ENCODE data around the gene G6PC3.
"Not testable (repeated sequence)": the region's sequence is repeated elsewhere in the genome, so short reads cannot be mapped to it uniquely, and the experiment has no call there.

Gene G6PC3

DNA sequence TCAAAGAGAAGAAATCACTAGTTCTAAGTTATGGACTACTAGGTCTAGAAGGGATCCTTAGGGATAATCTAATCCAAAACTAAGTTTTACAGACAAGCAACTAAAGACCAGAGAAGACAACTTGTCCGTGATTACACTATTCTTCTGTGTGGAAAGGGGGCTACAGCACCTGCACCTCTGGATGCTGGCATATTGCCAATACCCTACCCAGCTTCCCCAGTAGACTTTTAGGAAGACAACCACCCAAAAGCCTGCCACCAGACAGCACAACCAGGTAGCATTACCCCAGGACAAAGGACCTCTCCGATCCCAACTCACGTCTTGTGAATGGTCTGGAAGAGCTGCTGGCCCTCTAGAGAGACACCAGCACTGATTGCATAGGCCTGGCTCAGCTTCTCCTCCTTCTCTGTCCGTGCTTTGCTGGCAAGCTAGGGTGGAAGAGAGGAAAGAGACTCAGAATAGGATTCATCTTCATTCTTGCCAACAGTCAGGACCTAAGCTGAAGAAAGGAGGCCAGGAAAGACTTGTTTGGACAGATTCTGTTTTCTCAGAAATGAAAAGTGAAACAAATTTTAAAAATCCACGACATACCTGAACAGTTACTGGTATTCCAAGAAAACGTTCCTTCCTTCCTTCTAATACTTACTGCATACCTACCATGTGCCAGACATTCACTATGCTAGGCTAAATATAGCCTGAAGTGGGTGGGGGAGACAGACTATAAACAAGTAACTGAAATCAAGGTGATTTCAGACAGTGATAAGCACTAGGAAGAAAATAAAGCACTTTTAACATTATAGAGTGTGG lies 30.5 kb upstream of the G6PC3 start:
- TF ChIP-seq CTCF (IDR thresholded peaks at IDR 0.05; ENCODE audit: low read depth, low read length) (no peak), MAX (IDR thresholded peaks at IDR 0.05; ENCODE audit: low read depth, low read length) (no peak), POLR2A (IDR thresholded peaks at IDR 0.05; ENCODE audit: extremely low read depth, insufficient read length) (no peak), MYC (IDR thresholded peaks at IDR 0.05; ENCODE audit: low read depth, low read length) (no peak)

GRCh38 chr17:44043272-44043696 lies 27.3 kb upstream of the G6PC3 start:
- no peak for DNase-seq (ENCODE audit: low read depth)
- H3K4me3 ChIP-seq (ENCODE audit: low read depth, low read length) = no peak overlapping the region
- TF ChIP-seq CTCF (IDR thresholded peaks at IDR 0.05; ENCODE audit: low read depth, low read length) = no peak
- no peak for TF ChIP-seq MYC (IDR thresholded peaks at IDR 0.05; ENCODE audit: low read depth, low read length)

More for the DNA sequence above, 30.5 kb upstream of the G6PC3 start:
- no peak for DNase-seq (ENCODE audit: low read depth)
- H3K4me3 ChIP-seq (ENCODE audit: low read depth, low read length) = no peak overlapping the region

GRCh38 chr17:44044071-44044470 lies 26.5 kb upstream of the G6PC3 start:
- no peak for DNase-seq (ENCODE audit: low read depth)
- TF ChIP-seq POLR2A (IDR thresholded peaks at IDR 0.05; ENCODE audit: extremely low read depth, insufficient read length) (no peak), CTCF (IDR thresholded peaks at IDR 0.05; ENCODE audit: low read depth, low read length) (no peak), MAX (IDR thresholded peaks at IDR 0.05; ENCODE audit: low read depth, low read length) (no peak), MYC (IDR thresholded peaks at IDR 0.05; ENCODE audit: low read depth, low read length) (no peak)
- H3K4me3 ChIP-seq (ENCODE audit: low read depth, low read length) = no peak overlapping the region

GRCh38 chr17:44045486-44045885 lies 25.0 kb upstream of the G6PC3 start:
- DNase-seq (ENCODE audit: low read depth) = no peak
- TF ChIP-seq MAX (IDR thresholded peaks at IDR 0.05; ENCODE audit: low read depth, low read length) = no peak
- no peak for TF ChIP-seq POLR2A (IDR thresholded peaks at IDR 0.05; ENCODE audit: extremely low read depth, insufficient read length)
- TF ChIP-seq MYC (IDR thresholded peaks at IDR 0.05; ENCODE audit: low read depth, low read length) = no peak
- no peak for TF ChIP-seq CTCF (IDR thresholded peaks at IDR 0.05; ENCODE audit: low read depth, low read length)

GRCh38 chr17:44046893-44047292 lies 23.6 kb upstream of the G6PC3 start:
- not testable (repeated sequence) for H3K4me3 ChIP-seq (ENCODE audit: low read depth, low read length); DNase-seq (ENCODE audit: low read depth)

More at GRCh38 chr17:44045486-44045885, 25.0 kb upstream of the G6PC3 start:
- H3K4me3 ChIP-seq (ENCODE audit: low read depth, low read length) = no peak overlapping the region

- no peak overlapping the region for H3K4me3 ChIP-seq (ENCODE audit: low read depth, low read length)
- no peak for DNase-seq (ENCODE audit: low read depth)
- TF ChIP-seq MAX (IDR thresholded peaks at IDR 0.05; ENCODE audit: low read depth, low read length) (no peak), CTCF (IDR thresholded peaks at IDR 0.05; ENCODE audit: low read depth, low read length) (no peak), POLR2A (IDR thresholded peaks at IDR 0.05; ENCODE audit: extremely low read depth, insufficient read length) (no peak), MYC (IDR thresholded peaks at IDR 0.05; ENCODE audit: low read depth, low read length) (no peak)
Observed at GRCh38 chr17:44049294-44050060, 21.1 kb upstream of the G6PC3 start.

Data from NB4 (cell line).